Panc1 (cell line): ENCODE results near the gene NYAP1. TPM values are rescaled to one million over a fixed set of nuclear protein-coding genes. Genes with fewer than 3 reads are reported as not detected.

Experiments used
- ATAC-seq: fragments of 200-7000 bp; cut with Tn5 transposase; 2 replicates; pipeline ENCODE4 v1.9.1; 2020; ENCODE audit warnings: mild to moderate bottlenecking, moderate library complexity
- BruUV-seq: library from RNA; stranded (reverse); fragments of 400-500 nt; replicated peaks from 2 replicates; lab custom pipeline; 2021; lab: Mats Ljungman, UMichigan
- CTCF ChIA-PET: fragments of 300-600 bp; sonication (Branson Sonifier 250); formaldehyde crosslinking; loops from one replicate; lab custom pipeline; 2022; ENCODE audit warnings: antibody characterized with exemption; lab: Charles Lee
- POLR2A ChIA-PET: fragments of 300-600 bp; sonication (Branson Sonifier 250); formaldehyde crosslinking; loops from one replicate; lab custom pipeline; 2022; ENCODE audit warnings: antibody characterized with exemption; lab: Charles Lee
- DNase-seq: peaks from one replicate; pipeline ENCODE4 v3.0.0-alpha.2; 2010; ENCODE audit warnings: low read depth, low spot score
- H3K27ac ChIP-seq: 2 replicates; pipeline ENCODE4 v1.5.1; 2011; ENCODE audit warnings: mild to moderate bottlenecking, low read length, inconsistent platforms
- H3K27me3 ChIP-seq: fragments of 200-500 bp; sonication (Bioruptor generic); 2 replicates; pipeline ENCODE4 v1.6.0; 2014; ENCODE audit warnings: low read length, inconsistent platforms; ENCODE audit not compliant: control insufficient read depth, insufficient read depth
- H3K36me3 ChIP-seq: fragments of 200-500 bp; sonication (Bioruptor generic); 2 replicates; pipeline ENCODE4 v1.5.1; 2014; ENCODE audit warnings: inconsistent platforms, mild to moderate bottlenecking, low read length, moderate library complexity; ENCODE audit not compliant: control insufficient read depth, insufficient read depth
- H3K4me1 ChIP-seq: 2 replicates; pipeline ENCODE4 v1.5.1; 2011; ENCODE audit warnings: inconsistent platforms, mild to moderate bottlenecking, low read length, moderate library complexity; ENCODE audit not compliant: control insufficient read depth, insufficient read depth
- H3K4me3 ChIP-seq, 2 experiments: 2 replicates each; pipeline ENCODE4 v1.5.1; 2011 to 2012; ENCODE audit warnings: low read depth in 2 of 2, low read length in 2 of 2, mild to moderate bottlenecking in 2 of 2, inconsistent platforms in 1 of 2, moderate library complexity in 1 of 2
- H3K9me3 ChIP-seq: fragments of 200-500 bp; sonication (Bioruptor generic); 2 replicates; pipeline ENCODE4 v1.5.1; 2014; ENCODE audit warnings: low read depth, mild to moderate bottlenecking, inconsistent platforms, low read length, moderate library complexity; ENCODE audit not compliant: control insufficient read depth, insufficient read depth
- POLR2AphosphoS5 ChIP-seq: IDR thresholded peaks from 2 replicates; pipeline ENCODE4 v1.6.1; 2012; ENCODE audit warnings: mild to moderate bottlenecking, low read depth, low read length, moderate library complexity
- SIN3A ChIP-seq: IDR thresholded peaks from 2 replicates; pipeline ENCODE4 v1.6.1; 2012; ENCODE audit warnings: low read depth, mild to moderate bottlenecking, low read length, moderate library complexity, borderline replicate concordance; ENCODE audit not compliant: insufficient read depth
- TCF7L2 ChIP-seq: IDR thresholded peaks from 2 replicates; pipeline ENCODE4 v1.6.1; 2011; ENCODE audit warnings: mild to moderate bottlenecking, low read depth, low read length, inconsistent platforms
- in situ Hi-C: cut with HindIII; loops from 2 replicates; pipeline ENCODE4 v1.10.0; 2016; ENCODE audit warnings: low sequenced_read_pairs, low pct_unique_long_range_greater_than_20kb
- intact Hi-C: fragments of 100-400 bp; cut with micrococcal nuclease; formaldehyde crosslinking; loops from one replicate; pipeline ENCODE4 v1.10.0; 2022; ENCODE audit not compliant: unreplicated experiment
- total RNA-seq: library from RNA; stranded (reverse); gene quantifications from one replicate; pipeline ENCODE4 v1.2.1, GENCODE V29; 2021; ENCODE audit not compliant: unreplicated experiment
- TF ChIP-seq, protein P1 (sequence below): fragments of 450-650 bp; IDR thresholded peaks from 2 replicates; pipeline ENCODE4 v1.5.1; 2017; ENCODE audit warnings: mild to moderate bottlenecking
- TF ChIP-seq, protein P2 (sequence below), 2 experiments: IDR thresholded peaks; 2 replicates each; pipeline ENCODE4 v1.6.1; 2011 to 2012; ENCODE audit warnings: low read depth in 2 of 2, control low read depth in 1 of 2, low read length in 1 of 2, mild to moderate bottlenecking in 1 of 2, moderate library complexity in 1 of 2; ENCODE audit not compliant: insufficient read depth in 1 of 2

The NYAP1 gene
- total RNA-seq, 1 experiment from 2014 or later = 4.0 TPM

- BruUV-seq = no TSS peak
- H3K4me3 ChIP-seq = peak overlapping the region; percentile 56 to 67
- ATAC-seq = peak; percentile 75
Observed at GRCh38 chr7:100483090-100483721, 521 bp upstream of the NYAP1 start.

GRCh38 chr7:100484673-100485045 is 932 bp downstream of the NYAP1 start:
- Histone ChIP-seq H3K4me1 (peaks cover 26% of the 10 kb centered on the region), H3K4me3 (peak overlapping the region; percentile 51 to 56), H3K36me3 (no peaks in the 10 kb centered on the region), H3K9me3 (no peaks in the 10 kb centered on the region), H3K27me3 (no peaks in the 10 kb centered on the region), H3K27ac (peak overlapping the region; percentile 26; the same call in 1 of the 2 replicates)
- DNase-seq (no peak), ATAC-seq (no peak)
- ChIA-PET POLR2A (no interaction called here), CTCF (interaction anchor here (0.9 kb wide), 1 partner anchor 15 kb away, joined by 3 read pairs; no protein-coding TSS in a partner anchor)
- BruUV-seq = no TSS peak
- TF ChIP-seq POLR2AphosphoS5 (no peak), SIN3A (no peak), TCF7L2 (no peak)
- TF ChIP-seq, protein P1, sequence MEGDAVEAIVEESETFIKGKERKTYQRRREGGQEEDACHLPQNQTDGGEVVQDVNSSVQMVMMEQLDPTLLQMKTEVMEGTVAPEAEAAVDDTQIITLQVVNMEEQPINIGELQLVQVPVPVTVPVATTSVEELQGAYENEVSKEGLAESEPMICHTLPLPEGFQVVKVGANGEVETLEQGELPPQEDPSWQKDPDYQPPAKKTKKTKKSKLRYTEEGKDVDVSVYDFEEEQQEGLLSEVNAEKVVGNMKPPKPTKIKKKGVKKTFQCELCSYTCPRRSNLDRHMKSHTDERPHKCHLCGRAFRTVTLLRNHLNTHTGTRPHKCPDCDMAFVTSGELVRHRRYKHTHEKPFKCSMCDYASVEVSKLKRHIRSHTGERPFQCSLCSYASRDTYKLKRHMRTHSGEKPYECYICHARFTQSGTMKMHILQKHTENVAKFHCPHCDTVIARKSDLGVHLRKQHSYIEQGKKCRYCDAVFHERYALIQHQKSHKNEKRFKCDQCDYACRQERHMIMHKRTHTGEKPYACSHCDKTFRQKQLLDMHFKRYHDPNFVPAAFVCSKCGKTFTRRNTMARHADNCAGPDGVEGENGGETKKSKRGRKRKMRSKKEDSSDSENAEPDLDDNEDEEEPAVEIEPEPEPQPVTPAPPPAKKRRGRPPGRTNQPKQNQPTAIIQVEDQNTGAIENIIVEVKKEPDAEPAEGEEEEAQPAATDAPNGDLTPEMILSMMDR = no peak
- TF ChIP-seq, protein P2, sequence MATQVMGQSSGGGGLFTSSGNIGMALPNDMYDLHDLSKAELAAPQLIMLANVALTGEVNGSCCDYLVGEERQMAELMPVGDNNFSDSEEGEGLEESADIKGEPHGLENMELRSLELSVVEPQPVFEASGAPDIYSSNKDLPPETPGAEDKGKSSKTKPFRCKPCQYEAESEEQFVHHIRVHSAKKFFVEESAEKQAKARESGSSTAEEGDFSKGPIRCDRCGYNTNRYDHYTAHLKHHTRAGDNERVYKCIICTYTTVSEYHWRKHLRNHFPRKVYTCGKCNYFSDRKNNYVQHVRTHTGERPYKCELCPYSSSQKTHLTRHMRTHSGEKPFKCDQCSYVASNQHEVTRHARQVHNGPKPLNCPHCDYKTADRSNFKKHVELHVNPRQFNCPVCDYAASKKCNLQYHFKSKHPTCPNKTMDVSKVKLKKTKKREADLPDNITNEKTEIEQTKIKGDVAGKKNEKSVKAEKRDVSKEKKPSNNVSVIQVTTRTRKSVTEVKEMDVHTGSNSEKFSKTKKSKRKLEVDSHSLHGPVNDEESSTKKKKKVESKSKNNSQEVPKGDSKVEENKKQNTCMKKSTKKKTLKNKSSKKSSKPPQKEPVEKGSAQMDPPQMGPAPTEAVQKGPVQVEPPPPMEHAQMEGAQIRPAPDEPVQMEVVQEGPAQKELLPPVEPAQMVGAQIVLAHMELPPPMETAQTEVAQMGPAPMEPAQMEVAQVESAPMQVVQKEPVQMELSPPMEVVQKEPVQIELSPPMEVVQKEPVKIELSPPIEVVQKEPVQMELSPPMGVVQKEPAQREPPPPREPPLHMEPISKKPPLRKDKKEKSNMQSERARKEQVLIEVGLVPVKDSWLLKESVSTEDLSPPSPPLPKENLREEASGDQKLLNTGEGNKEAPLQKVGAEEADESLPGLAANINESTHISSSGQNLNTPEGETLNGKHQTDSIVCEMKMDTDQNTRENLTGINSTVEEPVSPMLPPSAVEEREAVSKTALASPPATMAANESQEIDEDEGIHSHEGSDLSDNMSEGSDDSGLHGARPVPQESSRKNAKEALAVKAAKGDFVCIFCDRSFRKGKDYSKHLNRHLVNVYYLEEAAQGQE (IDR thresholded peaks at IDR 0.05; ENCODE audit: insufficient read depth in 1 of 2, low read depth in 2 of 2, low read length in 1 of 2) = no peak
- intact Hi-C loops = no loop called here
- in situ Hi-C loops = no loop called here

More at GRCh38 chr7:100483090-100483721, 521 bp upstream of the NYAP1 start:
- CTCF ChIA-PET = interaction anchor here (0.8 kb wide), 2 partner anchors 81 to 103 kb away, joined by 3 to 6 read pairs; partner anchors contain the start of genes FBXO24 and LRCH4
- H3K4me1 ChIP-seq = peaks cover 29% of the 10 kb centered on the region
- peak overlapping the region; percentile 79 for H3K27ac ChIP-seq
- H3K9me3 ChIP-seq = no peaks in the 10 kb centered on the region
- in situ Hi-C loops = no loop called here
- no peaks in the 10 kb centered on the region for H3K27me3 ChIP-seq
- H3K36me3 ChIP-seq = no peaks in the 10 kb centered on the region
- intact Hi-C loops = loop anchor here (1.0 kb wide), 1 partner anchor 76 kb away; no protein-coding TSS in a partner anchor
- POLR2A ChIA-PET = interaction anchor here (0.7 kb wide), 1 partner anchor 14 kb away, joined by 5 read pairs; no protein-coding TSS in a partner anchor
- TF ChIP-seq TCF7L2 (no peak), SIN3A (peak; percentile 57; the same call in 1 of the 2 replicates), POLR2AphosphoS5 (no peak)
- TF ChIP-seq, protein P1 = peak; percentile 100
- TF ChIP-seq, protein P2 (IDR thresholded peaks at IDR 0.05; ENCODE audit: insufficient read depth in 1 of 2, low read depth in 2 of 2, low read length in 1 of 2) = no peak
- no peak for DNase-seq
